Stimulated activated CD4-positive, alpha-beta T cell treated with anti-CD3 and anti-CD28 coated beads, Interleukin-4, amount 100 ng/mL, for 1 hour (primary cell): Measurements from ENCODE around the gene CD1C.
"Not testable (repeated sequence)": the region's sequence is repeated elsewhere in the genome, so short reads cannot be mapped to it uniquely, and the experiment has no call there.

Source experiments
- DNase-seq: peaks from one replicate; pipeline ENCODE4 v3.0.0-alpha.2; 2020

The CD1C gene

DNA sequence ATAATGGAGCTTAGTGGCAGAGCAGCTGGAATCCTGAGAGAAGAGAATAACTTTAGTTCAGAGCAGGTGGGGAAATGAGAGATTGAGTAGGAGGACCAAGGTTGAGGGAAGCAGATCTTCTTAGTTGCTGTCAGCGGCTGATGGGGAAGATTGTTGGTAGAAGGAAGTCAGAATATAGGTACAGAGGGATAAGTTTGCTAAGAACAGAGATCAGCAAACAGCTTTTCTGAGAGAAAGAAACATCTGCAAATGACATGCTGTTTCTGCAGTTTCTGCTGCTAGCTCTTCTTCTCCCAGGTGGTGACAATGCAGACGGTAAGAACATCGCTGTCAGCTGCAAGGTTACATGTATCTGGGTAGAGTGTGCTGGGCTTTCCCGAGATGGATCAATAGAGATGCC, at the start of gene CD1C:
Gene CD1C, plus strand, starts transcription at position 113 of the 400 bp plus-strand sequence. Its CDS starts 142 bp downstream, at position 255.
- DNase-seq: no peak

- no peak for DNase-seq
Observed at GRCh38 chr1:158246650-158247049, 43.1 kb upstream of the CD1C start.

DNA sequence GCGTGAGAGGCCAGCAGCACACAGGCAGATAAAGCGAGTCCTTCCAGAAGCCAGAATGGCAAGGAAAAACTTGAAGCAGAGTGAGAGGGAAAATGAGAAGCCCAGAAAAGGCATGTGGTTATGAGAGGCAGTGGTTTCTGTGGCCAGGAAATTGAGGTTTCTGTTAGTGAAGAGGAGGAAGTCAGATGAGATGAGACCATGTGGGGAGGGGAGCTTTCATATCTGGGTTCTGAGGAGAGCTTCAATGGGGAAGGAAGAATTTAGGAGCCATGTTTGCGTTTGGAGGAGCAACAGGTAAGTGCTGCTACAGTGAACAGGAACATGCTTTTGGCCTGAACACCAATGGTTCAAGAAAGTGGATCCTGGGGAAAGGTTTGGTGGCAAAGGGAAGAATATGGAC, 41.6 kb upstream of the CD1C start:
- DNase-seq: no peak

GRCh38 chr1:158248771-158249170, 41.0 kb upstream of the CD1C start:
- DNase-seq: no peak

- DNase-seq: no peak
Observed at GRCh38 chr1:158249646-158250045, 40.1 kb upstream of the CD1C start.

- no peak for DNase-seq
Observed at GRCh38 chr1:158251163-158251562, 38.6 kb upstream of the CD1C start.

DNA sequence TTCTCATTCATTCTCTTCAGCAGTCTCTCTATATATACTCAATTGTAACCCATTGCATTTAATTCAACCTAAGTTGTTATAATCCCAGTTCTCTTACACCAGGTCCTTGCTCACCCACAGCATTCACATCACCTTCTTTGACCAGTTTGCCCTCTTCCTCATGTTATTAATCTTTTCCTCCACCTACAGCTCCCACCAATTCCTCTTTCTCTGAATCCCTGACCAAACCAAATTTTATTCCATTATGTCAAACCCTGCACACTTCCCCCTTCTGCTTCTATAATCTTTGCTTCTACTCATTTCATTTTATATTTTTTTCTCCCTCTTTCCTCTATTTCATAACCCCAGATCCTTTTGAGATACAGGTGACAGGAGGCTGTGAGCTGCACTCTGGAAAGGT, 34.1 kb upstream of the CD1C start:
- DNase-seq: no peak

- not testable (repeated sequence) for DNase-seq
Observed at GRCh38 chr1:158256747-158257146, 33.0 kb upstream of the CD1C start.

DNA sequence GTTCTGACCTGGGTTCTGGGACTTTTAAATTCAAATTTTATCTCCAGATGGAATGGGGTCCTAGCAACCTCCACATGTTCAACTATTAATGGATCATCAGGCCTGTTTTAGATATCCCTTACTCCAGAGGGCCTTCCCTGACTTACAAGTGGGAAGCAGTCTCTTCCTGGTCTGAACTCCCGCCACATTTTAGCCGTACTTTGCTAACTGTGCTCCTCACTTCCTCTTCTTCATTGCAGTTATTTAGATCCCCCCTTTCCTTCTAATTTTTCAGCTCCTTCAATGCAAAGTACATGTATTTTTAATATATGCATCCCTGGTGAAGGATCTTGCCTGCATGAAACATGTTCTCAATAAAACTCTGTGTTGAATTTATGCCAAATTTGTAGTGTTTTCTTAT, 31.8 kb upstream of the CD1C start:
- DNase-seq: no peak

- no peak for DNase-seq
Observed at GRCh38 chr1:158259117-158259516, 30.6 kb upstream of the CD1C start.

DNA sequence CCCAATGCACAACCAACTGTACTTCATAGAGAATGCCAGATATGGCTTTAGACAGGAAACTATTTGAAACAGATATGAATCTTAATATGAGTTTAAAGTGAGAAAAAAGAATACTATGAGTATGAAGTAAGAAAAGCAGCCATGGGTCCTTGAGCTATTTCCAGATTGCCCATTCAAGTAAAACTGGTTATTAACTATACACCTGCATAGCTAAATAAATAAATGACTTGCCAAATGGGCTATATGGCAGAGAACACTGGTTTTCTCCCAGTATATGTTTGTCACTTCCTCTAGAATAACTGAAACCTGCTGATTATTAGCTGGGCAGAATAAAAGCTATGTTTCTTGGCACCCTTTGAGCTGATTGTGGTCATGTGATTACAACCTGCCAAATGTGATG, 17.0 kb upstream of the CD1C start:
- DNase-seq: no peak

- no peak for DNase-seq
Observed at GRCh38 chr1:158274797-158275196, 14.9 kb upstream of the CD1C start.

DNA sequence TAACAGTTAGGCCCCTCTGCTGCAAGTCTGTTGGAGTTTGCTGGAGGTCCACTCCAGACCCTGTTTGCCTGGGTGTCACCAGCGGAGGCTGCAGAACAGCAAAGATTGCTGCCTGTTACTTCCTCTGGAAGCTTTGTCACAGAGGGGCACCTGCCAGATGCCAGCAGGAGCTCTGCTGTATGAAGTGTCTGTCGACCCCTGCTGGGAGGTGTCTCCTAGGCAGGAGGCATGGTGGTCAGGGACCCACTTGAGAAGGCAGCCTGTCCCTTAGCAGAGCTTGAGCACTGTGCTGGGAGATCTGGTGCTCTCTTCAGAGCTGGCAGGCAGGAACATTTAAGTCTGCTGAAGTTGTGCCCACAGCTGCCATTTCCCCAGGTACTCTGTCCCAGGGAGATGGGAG, 7.3 kb upstream of the CD1C start:
- DNase-seq: not testable (repeated sequence)

DNA sequence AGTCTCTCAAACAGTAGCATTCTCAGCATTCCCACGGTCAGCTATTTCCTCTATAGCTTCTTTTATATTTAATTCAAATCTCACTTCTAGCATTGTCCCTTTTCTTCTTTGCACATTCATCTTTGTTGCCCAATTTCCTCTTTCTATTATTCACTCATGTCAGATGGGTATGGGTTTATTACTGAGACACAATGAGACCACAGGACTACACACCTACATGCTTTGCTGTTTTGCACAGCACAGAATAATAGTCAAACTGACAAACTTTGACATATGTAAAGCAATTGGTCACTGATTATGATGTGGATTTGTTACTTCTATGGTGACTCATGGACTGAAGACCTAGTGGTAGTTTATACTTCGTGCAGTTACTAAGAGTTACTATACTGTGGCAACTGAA, 5.8 kb upstream of the CD1C start:
- DNase-seq: no peak

DNA sequence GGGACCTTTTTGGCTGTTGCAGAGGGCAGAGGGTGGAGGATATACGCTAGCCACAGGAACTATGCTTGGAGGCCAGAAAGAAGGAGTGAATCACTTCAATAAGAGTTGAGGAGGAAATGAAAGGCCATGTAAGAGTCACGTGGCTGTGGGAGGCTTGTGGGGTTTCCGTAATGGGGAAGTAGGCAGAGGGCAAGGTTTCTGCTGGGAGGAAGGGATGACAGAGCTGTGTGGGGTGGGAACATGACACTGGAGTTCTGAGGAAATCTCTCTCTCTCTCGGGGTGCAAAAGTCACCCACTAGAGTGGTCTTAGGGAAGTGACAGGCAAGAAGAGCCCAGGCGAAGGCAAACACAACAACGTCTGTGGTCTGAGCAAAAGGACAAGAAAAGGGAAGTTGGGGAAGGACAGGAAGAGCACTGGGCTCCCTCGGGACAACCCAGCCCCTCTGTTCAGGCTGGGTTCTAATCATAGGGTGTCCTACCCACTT, 3.9 kb upstream of the CD1C start:
- no peak for DNase-seq

DNA sequence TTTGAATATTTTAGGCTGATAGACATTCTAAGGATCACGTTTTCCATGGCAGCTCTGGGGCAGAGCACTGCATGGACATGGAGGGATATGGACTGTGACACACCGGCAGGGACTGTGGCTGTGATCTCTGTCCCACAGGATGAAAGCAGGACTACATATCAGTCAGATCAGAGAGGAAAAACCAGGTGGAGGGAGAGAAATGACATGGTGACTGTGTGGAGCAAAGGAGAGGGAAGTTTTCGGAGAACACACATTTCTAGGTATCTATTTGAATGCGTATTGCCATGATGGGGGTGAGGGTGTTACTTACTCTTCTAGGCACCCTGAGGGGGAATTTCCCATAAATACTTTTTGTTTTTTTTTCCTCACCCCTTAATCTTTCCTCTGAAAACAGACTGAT, 3.2 kb upstream of the CD1C start:
- DNase-seq: no peak

GRCh38 chr1:158286941-158287346, 2.8 kb upstream of the CD1C start:
- no peak for DNase-seq

- no peak for DNase-seq
Observed at GRCh38 chr1:158290321-158290844, 660 bp downstream of the CD1C start.

- no peak for DNase-seq
Observed at GRCh38 chr1:158295791-158296190, 6.1 kb downstream of the CD1C start.

- no peak for DNase-seq
Observed at GRCh38 chr1:158310623-158311022, 20.9 kb downstream of the CD1C start.

DNA sequence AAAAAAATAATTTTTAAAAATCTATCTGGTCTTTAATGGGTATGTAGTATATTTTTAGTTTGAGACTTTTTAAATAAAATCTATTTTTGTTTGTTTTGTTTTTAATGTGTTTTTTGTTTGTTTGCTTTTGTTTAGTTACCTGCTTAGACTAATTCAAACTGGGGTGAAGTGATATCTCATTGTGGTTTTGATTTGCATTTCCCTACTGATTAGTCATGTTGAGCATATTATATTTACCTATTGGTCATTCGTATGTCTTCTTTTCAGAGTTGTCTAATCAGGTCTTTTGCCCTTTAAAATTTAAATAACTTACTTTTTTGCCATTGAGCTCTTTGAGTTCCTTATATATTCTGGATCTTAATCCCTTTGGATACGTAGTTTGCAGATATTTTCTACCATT, 21.3 kb downstream of the CD1C start:
- DNase-seq: no peak

DNA sequence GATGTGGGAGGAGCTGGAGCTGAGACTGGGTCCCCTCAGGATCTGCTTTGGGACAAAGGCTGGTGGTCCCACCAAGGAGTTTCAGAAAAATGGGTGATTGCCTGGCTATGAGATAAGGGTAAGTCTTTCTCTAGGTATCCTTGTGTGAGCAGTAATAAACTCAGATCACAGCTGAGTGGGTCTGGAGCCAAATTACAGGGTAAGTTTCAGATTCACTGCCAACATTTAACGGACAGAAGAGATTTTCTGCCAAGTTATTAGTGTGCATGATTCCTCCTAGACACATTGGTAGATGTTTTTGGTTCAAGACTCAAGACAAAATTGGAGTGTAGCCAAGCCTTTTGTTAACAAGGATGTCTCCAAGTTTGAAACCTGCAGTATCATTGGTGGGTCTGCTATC, 34.1 kb downstream of the CD1C start:
- no peak for DNase-seq

DNA sequence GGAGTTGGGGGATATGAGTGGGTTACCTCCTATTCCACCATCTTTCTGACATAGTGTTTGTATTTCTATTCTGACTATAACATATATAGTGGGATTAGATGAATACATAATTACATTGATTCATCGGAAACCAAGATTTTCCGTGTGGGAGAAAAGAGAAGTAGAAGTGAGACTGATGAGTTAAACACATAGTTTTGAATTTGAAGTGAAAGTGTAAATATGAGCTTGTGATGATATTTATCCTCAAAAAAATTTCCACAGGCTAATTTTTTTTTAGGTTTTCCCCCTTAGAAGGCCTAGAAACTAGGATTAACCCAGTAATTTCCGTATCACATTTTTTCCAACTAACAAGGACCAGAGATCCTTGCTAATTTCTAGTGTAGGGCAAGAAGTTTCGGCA, 34.7 kb downstream of the CD1C start:
- no peak for DNase-seq

DNA sequence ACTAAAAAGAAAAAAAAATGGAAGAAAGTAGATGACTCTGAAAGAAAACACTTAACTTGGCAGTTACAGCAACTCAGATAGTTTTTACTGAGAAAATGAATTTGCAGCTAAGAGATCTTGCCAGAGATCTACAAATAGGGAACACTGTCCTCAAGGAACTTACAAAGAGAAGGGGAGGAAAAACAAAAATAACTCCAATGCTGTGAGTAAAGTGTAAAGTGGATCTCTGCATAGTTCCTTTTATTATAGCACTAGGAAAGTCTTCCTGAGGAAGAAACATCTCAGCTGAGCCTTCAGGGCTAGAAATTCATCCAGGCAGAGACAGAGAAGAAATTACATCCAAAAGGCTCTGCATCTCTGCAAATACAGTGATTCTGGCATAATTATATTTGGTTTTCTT, 37.8 kb downstream of the CD1C start:
- no peak for DNase-seq

- no peak for DNase-seq
Observed at GRCh38 chr1:158328426-158328825, 38.7 kb downstream of the CD1C start.

DNA sequence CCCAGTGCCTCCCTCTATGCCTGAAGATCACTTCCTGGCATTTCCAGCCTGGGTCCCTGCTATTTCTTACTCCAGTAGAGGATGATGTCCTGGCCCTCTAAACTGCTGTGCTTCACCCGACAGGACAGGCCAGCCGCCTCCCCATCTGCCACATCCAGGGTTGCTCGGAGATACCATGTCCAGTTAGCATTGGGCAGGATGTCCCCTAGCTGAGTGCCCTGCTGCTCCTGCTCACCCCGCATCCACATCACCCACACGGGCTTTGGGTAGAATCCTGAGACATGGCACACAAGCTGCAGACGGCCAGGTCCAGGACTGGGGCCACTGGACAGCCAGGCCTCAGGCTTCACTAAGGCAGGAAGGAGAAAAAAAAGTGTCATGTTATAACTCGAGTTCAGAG, 39.6 kb downstream of the CD1C start:
- no peak for DNase-seq
